ENCODE results near the gene NRL.

NRL gene

DNA sequence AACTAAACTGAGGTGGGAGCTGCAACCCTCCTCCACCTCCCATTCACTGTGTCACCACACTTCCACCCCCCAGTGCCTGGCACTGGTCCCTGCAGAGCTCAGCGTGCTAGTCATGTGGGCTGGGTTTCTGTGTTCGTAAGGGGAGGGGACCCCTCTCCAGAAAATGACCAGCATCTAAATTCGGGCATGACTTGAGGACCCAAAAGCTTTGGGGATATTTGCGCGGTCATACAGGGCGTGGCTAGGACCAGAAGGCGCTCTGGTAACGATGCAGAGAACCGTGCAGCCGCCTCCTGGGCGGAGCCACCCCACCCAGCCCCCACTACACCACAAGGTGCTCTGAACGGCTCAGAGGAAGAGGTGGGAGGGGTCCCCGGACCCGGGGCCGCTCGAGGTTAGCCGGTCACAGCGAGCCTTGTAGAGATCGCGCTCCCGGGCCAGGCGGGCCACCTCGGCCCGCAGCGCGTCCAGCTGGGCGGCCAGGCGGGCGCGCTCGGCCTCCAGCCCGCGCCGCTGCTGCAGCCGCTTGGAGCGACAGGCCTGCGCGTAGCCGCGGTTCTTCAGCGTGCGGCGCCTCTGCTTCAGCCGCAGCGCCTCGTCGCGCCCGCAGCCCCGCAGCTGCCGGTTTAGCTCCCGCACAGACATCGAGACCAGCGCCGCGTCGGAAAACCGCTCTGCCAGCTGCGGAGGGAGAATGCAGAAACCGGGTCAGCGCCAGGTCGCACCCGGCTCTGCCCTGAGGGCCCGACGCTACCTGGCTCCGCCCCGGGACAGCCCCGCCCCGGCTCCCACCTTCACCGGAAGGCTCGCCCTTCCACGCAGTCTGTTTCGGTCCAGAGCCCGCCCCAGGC is 33.6 kb downstream of the NRL start:
- peak; percentile 30 for DNase-seq (ENCODE audit: low read depth, low spot score)

DNA sequence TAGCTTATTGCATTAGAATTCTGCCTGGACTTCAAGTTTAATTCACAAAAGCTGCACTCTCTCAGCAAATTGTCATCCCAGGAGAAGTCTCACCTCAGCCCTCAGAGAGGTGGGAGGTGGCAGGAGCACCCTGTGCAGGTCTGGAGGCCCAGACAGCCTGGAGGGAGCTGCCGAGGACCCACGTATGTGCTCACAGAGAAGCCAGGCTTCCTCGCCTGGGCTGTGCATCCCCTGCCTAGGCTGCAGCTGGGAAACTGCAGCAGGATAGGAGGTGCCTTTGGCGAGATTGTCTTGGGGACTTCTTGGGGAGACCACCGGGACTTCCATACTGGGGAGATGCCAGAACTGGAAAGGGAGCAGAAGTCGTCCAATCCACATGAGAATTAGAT is 34.6 kb downstream of the NRL start:
- DNase-seq (ENCODE audit: low read depth, low spot score): no peak

DNA sequence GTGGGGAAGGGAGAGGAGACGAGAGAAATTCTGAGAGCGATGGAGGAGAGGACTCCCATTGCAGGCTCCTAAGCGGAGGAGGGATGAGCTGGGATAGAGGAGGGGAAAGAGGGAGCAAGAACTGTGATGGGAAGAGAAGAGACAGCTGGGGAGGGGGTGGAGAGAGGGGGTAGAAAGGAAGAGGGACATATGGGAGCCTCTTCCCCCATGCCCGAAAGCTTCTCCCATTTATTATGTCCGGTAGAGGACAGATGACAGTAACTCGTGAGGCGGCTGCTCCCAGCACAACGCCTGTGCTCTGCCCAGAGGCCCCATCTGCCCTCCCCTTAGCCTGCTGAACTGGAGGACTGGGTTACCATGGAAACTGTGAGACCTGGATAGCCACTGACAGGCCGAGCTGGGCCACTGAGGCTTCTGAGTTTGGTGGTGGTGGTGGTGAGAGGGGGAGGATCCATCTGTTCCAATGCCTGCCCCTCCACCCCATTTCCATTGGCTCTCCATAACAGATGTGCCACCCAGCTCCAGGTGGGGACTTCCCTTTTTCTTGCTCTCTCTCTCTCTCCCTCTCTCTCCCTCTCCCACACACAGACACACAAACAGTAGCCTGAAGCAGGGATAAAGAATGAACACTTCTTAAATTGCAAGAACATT is 35.1 kb downstream of the NRL start:
- DNase-seq (ENCODE audit: low read depth, low spot score): no peak

DNA sequence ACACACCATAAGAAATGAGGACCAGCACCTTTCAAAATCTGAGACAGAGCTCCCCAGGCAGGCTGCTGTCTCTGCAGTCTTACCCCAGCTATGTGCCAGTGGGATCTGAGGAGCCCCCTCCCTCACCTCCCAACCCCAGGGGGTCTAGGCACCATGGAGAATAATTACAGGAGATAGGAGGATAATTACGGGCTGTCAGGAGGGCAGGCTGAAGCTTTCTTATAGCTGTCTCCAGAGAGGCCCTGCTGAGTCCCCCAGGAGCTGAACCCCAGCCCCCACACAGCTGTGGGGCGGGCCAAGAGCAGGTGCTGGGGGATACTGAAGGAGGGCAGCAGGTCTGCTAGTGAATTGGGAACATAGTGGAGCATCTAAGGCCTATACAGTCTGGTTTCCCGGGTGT is 36.6 kb downstream of the NRL start:
- DNase-seq (ENCODE audit: low read depth, low spot score): no peak

DNA sequence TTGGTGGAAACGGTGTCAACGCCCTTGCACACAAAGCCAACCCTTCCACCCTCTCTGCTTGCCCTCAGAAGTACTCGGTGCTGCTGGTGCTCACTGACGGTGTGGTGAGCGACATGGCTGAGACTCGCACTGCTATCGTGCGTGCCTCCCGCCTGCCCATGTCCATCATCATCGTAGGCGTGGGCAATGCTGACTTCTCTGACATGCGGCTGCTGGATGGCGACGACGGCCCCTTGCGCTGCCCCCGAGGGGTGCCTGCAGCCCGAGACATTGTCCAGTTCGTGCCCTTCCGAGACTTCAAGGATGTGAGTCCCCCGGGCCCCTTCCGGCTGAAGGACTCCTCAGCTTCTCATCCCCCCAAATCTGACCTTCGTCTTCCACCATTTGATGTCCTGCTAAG is 37.7 kb downstream of the NRL start:
- DNase-seq (ENCODE audit: low read depth, low spot score): no peak

DNA sequence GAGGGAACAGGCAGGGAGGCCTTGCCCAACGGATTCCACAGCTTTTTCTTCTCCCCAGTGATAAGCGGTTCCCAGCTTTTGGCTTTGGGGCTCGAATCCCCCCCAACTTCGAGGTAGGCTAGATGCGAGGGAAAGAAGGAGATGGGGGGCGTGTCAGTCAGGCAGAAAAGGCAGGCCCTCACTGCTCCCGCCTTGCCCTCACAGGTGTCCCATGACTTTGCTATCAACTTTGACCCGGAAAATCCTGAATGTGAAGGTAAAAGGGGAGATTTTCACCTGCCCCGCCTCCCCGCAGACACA is 38.5 kb downstream of the NRL start:
- DNase-seq (ENCODE audit: low read depth, low spot score): no peak

DNA sequence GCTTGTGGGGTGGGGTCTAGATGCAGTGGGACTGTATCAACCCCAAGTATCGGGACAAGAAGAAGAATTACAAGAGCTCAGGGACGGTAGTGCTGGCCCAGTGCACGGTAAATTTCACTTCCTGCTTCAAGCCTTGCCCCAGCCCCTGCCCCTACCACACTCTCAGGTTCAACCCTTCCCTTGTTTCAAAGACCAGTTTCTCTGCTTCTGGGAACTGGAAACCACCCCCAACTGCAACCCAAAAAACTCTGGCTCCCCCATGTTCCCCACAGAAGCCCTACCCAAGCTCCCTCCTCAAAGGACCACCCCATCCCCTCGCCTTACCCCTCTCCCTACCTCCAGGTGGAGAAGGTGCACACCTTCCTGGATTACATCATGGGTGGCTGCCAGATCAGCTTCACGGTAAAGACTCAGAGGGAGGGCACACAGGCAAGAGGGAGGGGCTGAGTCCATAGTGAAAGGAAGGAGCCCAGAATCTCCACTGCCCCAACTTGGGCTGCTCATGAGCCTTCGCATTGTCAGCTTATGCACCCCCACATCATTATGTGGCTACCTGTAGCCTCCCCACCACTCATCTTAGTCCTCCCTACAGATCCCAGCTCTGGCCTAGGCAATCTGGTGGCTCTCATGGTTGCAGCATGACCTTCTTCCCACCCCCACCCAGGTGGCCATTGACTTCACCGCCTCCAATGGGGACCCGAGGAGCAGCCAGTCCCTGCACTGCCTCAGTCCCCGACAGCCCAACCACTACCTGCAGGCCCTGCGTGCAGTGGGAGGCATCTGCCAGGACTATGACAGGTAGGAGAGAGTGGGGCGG is 39.1 kb downstream of the NRL start:
- DNase-seq (ENCODE audit: low read depth, low spot score): no peak

DNA sequence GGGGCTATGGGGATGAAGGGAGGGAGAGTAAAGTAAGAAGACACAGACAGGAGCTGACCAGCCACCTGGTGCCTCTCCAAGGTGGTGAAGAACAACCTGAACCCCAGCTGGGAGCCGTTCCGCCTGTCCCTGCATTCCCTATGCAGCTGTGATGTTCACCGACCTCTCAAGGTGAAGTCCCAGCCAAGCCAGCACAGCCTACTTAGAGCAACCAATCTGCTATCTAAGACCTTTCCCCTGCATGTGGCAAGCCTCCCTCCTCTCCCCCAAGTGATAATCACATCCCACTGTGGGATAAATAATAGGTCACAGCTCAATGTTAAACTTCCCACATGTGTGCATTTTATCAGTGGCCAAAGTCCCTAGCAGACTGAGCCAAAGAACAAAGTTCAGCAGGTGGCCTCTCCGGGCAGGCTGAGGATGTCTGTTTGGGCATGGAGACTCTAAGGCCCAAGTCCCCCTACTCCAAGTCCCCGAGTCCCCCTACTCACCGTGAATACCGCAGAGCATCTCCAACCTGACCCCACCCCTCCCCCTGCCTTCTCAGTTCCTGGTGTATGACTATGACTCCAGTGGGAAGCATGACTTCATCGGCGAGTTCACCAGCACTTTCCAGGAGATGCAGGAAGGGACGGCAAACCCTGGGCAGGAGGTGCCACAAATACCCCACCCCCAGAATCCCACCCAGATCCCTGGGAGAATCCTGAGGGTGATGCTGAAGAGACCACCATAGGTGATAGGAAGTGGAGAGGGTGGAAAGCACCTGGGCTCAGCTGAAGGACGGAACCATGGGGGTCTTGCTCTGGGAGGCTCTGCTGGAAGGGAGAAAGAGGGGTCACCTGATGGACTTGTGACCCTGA is 39.9 kb downstream of the NRL start:
- DNase-seq (ENCODE audit: low read depth, low spot score): no peak

DNA sequence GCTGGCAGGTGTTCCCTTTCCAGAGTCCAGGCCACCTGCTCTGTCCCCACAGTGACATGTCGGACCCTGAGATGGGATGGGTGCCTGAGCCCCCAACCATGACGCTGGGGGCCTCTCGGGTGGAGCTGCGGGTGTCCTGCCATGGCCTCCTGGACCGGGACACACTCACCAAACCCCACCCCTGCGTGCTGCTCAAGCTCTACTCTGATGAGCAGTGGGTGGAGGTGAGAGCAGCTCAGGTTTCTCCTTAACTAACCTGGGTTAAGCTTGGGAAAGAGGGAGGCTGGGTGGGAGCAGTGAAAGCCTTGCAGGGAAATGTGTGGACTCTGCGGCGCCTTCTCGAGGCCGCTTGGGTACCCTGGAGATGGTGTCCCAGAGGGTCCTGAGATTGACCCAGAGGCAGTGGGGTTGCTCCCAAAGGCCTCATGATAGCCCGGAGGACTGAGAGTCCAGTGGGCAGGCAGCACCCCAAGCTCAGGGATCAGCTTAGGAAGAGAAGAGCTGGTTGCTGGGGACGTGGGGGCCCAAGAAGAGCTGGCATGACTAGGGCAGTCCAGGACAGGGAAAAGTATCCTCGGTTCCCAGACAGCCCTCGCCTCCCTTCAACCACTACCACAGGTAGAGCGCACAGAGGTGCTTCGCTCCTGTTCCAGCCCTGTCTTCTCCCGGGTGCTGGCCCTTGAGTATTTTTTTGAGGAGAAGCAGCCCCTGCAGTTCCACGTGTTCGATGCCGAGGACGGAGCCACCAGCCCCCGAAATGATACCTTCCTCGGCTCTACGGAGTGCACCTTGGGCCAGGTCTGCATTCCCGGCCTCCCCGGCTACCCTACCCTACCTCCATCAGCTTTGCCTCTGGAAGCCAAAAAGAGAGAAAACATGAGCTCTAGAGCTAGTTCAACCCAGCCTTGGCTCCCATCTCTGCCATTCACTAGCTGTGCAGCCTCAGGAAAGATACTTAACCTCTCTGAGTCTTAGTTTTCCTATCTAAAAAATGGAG is 41.6 kb downstream of the NRL start:
- no peak for DNase-seq (ENCODE audit: low read depth, low spot score)

DNA sequence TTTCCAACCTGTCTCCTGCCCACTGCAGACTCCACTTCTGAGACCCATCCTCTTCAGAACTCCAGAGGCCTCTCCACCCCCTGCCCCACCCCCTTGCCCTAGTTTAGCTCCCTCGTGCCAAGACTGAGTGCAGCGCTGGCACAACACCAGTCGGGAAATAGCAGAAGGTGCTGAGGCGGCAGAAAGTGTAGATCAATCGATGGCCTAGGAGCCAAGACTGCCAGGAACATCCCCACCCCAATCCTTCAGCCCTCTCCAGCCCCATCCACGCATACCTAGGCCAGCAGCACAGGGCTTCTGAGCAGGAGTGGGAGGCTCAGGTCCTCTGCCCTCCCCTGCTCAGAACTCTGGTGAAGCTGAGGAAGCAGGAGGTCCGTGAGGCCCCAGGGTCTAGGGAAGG is 42.3 kb downstream of the NRL start:
- DNase-seq (ENCODE audit: low read depth, low spot score): no peak

DNA sequence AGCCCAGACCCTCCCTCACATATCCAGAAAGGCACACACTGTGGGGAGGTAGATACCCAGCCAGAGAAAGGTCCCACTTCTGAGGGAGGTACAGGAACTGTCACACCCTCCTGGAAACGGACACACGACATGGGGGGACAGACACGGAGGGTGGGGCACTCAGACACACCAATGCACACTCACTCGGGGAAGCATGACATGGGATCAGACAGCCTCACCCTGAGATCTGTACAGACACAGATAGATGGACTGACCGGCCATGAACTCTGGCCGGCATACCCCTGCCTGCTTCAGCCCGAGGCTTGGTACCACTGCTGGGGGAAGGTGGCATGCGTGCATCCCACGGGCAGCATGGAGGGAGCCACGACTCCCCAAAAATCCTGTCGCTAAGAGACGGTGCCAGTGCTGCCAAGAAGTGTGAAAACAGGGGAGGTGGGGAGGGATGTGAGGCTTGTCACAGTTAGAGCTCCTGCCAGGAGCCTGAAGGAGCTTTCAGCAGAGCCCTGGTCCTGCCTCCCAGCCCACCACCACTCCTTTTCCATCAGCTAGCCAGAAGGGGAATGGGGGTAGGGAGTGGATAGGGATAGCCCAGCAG is 42.8 kb downstream of the NRL start:
- DNase-seq (ENCODE audit: low read depth, low spot score): no peak

DNA sequence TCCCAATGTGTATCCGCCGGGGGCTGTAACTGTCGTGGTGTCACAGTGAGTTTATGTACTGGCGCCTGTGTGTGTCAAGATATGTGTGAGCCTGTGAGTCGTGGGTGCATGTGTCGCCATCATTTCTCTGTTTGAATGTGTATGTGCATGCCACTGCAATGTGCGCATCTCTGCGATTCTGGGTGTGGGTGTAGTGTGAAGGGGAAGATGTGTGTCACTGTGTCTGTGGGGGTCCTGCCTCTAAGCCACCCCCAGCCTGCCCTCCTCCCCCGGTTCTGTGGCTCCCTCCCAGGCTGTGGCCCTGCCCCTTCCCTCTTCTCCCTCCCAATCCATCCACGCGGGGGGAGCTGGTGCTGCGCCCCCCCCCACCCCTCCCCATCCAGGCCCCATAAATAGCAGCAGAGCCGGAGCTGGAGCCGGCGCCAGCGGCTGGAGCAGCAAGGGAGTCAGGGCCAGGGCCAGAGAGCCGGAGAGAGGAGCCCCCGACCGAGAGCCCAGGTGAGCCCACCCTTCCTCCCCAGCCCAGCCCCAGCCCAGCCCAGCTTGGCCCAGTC is 43.5 kb downstream of the NRL start, which contains the start of gene CPNE6:
Gene CPNE6, plus strand, starts transcription at position 419 of the 554 bp plus-strand sequence. CDS start 1,375 bp downstream, outside the sequence.
- DNase-seq (ENCODE audit: low read depth, low spot score): no peak

DNA sequence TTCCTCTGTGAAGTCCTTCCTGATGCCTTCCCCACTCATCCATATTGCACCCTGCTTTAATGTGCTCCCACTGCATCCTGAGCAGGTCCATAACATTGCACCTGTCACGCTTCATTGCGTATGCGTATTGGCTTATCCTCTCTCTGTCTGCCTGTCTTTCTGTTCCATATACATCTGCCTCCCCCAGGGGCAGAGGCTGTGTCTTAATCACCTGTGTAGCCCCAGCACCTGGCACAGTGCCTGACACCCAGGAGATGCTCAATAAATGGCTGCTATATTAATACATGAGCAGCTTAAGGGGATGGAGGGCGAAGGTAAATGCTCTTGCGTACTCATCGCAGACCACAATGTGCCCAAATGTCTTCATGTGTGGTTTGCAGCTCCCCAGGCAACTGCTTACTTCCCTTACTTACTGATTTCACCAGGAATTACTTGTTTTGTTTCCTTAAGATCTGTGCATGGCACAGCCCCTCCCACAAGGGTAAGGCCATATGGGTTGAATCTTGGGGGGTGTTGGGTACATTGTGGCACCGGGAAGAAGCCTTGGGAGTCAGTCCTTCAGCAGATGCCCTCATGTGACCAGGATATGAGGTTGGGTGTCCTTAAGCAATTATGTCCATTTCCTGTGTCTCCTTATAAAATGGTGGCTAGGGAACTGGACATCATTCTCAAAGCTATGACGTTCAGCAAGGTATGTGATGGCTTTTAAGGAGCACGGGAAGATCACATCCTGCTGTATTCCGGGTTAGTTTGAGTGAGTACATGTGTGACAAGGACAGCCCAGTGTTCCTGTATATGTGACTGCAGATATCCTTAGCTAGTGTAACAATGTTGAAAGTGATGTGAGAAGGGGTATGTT is 44.2 kb downstream of the NRL start:
- no peak for DNase-seq (ENCODE audit: low read depth, low spot score)

DNA sequence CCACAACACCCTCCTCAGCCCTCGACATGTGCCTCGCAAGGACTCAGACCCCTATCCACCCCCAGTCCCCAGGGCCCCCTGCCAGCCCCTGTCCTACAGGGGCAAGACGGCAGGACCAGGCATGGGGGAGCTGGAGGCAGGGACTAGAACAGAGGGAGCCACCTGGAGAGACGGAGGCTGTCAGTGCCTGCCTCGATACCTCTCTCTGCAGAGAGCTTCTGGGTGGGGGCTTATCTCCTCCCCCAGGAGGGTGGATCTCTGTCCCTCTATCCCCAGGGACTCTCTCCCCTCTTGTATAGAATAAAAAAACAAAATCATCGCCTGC is 45.4 kb downstream of the NRL start:
- DNase-seq (ENCODE audit: low read depth, low spot score): no peak

DNA sequence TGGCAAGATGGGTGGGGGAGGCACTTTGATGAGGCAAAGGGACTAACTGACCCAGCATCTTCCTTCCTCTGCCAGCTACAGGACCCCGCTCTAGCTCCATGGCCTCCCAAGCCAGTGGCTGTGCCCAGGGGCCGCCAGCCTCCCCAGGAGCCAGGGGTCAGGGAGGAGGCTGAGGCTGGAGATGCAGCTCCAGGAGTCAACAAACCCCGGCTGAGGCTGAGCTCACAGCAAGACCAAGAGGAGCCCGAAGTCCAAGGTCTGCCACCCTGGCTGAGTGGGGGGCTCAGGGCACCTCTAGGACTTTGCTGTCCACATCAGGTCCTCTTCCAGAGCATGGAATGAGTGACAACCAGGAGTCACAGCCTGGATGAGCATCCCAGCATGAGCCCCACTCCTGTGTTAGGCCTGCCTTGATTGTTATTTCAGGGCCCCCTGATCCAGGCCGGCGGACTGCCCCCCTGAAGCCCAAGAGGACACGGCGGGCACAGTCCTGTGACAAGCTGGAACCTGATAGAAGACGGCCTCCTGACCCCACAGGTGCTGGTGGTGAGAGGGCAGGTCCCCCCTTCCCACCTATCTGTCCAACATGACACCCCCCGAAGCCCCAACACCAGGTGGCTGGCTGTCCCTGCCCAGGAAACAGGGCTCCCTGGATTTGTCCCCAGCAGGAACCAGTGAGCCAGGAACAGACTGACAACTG is 45.9 kb downstream of the NRL start:
- DNase-seq (ENCODE audit: low read depth, low spot score): no peak

DNA sequence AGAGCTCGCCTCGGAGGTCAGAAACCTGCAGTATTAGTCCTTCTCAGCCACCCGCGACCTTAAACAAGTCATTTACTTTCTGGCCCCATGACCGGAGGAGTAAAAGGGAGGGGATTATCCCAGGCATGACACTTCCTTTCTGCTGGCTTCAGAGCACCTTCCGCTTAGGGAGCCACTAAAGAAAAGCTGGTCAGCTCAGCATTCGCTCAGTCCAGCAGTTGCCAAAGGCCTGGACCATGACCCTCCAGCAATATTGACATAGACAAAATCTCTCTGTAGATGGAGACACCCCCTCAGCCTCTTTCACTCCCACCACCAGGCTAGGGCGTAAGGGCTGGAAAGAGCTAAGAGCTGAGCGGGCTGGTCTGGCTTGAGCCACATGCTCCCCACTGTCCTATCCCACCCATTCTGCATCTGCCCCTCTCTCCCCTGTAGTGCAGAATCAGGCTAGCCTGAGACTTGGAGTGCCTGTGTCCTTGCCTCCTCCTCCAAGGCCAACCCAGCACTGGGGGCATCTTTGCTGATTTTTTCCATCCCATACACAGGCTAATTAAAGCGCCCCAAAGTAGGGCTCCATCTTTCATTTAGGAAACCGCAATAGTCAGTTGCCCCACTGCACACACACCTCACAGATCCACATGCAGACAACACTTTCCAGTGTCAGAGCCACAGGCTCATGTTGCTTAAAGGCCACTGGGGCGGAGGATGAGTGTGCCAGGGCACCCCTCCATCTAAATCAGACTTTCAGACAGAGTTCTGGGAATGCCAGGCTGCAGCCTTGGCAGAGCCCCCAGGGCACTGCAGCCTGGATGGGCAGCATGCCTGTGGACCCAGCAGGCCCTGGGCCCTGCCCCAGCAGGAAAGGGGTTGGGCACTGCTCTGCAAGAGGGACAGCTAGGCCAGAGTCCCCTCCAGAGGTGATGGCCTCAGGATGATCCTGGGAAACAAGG is 47.3 kb downstream of the NRL start:
- DNase-seq (ENCODE audit: low read depth, low spot score): no peak

DNA sequence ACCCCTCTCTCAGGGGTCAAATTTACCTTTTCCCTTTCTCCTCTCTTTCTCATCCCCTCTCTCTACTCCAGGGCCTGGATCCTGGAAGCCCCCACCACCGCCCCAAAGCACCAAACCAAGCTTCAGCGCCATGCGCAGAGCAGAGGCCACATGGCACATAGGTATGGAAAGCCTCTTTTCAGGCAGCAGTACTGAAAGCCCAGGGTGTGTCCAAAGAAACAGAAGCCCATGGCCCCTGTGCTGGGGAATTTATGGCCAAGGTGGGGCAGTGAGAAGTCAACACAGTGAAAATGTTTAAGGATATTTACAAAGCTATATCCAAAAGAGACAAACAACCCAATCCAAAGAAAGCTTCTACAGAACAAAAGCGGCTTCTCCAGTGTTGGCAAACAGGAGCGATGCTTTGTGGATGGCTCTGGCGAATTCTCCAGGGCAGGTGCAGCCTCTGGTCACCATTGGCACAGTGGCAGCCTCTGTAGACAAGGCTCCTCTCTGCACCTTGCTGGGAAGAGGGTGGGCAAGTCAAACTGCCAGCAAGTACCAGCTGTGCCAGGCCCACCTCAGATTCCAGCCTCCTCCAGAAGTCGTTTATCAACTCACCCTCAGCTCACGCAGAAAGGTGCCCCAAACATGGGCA is 48.1 kb downstream of the NRL start:
- no peak for DNase-seq (ENCODE audit: low read depth, low spot score)
